ENCODE results near the gene FLT3LG. TPM values are rescaled to one million over a fixed set of nuclear protein-coding genes. Genes with fewer than 3 reads are reported as not detected.

Gene FLT3LG
- total RNA-seq, 4 donors from 2014 or later = 1.00 to 4.0 (median 3.2) TPM; not detected in 1

DNA sequence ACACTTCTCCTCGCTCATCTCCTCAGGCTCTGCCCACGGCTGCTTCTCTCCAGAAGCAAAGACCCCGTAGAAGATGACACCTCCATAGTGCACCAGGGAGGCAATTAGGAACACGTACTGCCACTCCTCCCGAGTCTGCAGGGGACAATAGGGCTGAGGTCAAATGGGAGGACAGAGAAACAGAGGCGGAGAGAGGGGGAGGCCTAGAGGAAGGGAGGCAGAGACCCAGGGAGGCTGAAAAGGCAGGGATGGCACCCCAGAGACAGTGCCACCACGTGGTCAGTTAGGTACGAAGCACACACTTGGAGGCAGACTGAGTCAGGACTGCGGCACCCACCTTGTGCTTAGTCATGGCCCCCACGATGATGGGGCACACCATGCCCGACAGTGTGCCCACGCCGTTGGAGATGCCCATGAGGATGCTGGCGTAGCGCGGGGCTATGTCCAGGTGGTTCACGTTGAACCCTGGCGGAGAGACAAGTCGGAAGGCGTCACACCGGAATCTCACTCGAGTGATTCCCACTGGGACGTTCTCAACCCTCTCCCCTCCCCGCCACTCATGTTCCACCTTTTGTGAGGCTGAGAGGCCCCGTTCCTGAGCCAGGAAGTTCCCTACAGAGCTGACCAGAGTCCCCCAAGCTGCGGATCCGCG, 43.2 kb upstream of the FLT3LG start:
- no peaks in the 10 kb centered on the region for H3K36me3 ChIP-seq
- in situ Hi-C loops (cut with MboI; ENCODE audit: low pct_ligation_motif_present in 1 of 4, low pct_unique_long_range_greater_than_20kb in 1 of 4, low sequenced_read_pairs in 3 of 4) = no loop called here
- 70 to 80% methylated on average over 1 to 28 of the region's 28 CpGs for WGBS, 2 donors (ENCODE audit: low coverage in 1 of 2)
- intact Hi-C loops (cut with DNase I; ENCODE audit: low total_unique reads) = no loop called here
- H3K4me1 ChIP-seq = peaks cover 6 to 12% (median 11%) of the 10 kb centered on the region in 4 donors
- no peak overlapping the region for H3K4me3 ChIP-seq
- no peak overlapping the region for H3K27ac ChIP-seq
- TF ChIP-seq, protein P1, sequence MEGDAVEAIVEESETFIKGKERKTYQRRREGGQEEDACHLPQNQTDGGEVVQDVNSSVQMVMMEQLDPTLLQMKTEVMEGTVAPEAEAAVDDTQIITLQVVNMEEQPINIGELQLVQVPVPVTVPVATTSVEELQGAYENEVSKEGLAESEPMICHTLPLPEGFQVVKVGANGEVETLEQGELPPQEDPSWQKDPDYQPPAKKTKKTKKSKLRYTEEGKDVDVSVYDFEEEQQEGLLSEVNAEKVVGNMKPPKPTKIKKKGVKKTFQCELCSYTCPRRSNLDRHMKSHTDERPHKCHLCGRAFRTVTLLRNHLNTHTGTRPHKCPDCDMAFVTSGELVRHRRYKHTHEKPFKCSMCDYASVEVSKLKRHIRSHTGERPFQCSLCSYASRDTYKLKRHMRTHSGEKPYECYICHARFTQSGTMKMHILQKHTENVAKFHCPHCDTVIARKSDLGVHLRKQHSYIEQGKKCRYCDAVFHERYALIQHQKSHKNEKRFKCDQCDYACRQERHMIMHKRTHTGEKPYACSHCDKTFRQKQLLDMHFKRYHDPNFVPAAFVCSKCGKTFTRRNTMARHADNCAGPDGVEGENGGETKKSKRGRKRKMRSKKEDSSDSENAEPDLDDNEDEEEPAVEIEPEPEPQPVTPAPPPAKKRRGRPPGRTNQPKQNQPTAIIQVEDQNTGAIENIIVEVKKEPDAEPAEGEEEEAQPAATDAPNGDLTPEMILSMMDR (IDR thresholded peaks at IDR 0.05) = no peak
- TF ChIP-seq EP300 (IDR thresholded peaks at IDR 0.05; ENCODE audit: low read depth) (no peak), POLR2A (IDR thresholded peaks at IDR 0.05) (no peak), POLR2AphosphoS5 (IDR thresholded peaks at IDR 0.05) (no peak)
- H3K27me3 ChIP-seq = peaks cover 100% of the 10 kb centered on the region
- no peak for DNase-seq
- no peaks in the 10 kb centered on the region for H3K9me3 ChIP-seq

DNA sequence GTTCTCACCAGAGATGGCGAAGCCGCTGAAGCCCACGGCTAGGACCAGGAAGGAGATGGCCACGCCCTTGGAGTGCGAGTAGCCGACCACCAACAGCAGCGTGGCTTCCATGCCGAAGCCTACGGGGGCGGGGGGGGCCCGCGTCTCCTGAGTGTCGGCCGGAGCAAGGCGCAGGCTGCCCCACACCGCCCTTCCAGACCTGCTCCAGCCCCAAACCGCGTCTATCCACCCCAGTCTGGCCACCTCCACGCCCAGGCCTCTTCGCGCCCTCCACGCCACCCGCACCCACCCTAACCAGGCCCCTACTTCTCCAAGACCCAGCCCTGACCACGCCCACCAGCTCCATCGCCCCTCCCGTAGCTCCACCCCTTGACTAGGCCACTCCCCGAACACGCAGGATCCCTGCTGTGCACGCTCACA, 42.7 kb upstream of the FLT3LG start:
- Histone ChIP-seq H3K27ac (no peak overlapping the region), H3K36me3 (no peaks in the 10 kb centered on the region), H3K4me3 (no peak overlapping the region), H3K9me3 (no peaks in the 10 kb centered on the region), H3K27me3 (peaks cover 100% of the 10 kb centered on the region), H3K4me1 (peaks cover 6 to 12% (median 11%) of the 10 kb centered on the region in 4 donors)
- no peak for TF ChIP-seq POLR2AphosphoS5 (IDR thresholded peaks at IDR 0.05)
- TF ChIP-seq, protein P1 (IDR thresholded peaks at IDR 0.05) = no peak
- TF ChIP-seq EP300 (IDR thresholded peaks at IDR 0.05; ENCODE audit: low read depth) = no peak
- TF ChIP-seq POLR2A (IDR thresholded peaks at IDR 0.05) = no peak
- DNase-seq = no peak
- 22 to 58% methylated on average over 6 to 27 of the region's 29 CpGs for WGBS, 2 donors (ENCODE audit: low coverage in 1 of 2)
- in situ Hi-C loops (cut with MboI; ENCODE audit: low pct_ligation_motif_present in 1 of 4, low pct_unique_long_range_greater_than_20kb in 1 of 4, low sequenced_read_pairs in 3 of 4) = no loop called here
- intact Hi-C loops (cut with DNase I; ENCODE audit: low total_unique reads) = no loop called here

DNA sequence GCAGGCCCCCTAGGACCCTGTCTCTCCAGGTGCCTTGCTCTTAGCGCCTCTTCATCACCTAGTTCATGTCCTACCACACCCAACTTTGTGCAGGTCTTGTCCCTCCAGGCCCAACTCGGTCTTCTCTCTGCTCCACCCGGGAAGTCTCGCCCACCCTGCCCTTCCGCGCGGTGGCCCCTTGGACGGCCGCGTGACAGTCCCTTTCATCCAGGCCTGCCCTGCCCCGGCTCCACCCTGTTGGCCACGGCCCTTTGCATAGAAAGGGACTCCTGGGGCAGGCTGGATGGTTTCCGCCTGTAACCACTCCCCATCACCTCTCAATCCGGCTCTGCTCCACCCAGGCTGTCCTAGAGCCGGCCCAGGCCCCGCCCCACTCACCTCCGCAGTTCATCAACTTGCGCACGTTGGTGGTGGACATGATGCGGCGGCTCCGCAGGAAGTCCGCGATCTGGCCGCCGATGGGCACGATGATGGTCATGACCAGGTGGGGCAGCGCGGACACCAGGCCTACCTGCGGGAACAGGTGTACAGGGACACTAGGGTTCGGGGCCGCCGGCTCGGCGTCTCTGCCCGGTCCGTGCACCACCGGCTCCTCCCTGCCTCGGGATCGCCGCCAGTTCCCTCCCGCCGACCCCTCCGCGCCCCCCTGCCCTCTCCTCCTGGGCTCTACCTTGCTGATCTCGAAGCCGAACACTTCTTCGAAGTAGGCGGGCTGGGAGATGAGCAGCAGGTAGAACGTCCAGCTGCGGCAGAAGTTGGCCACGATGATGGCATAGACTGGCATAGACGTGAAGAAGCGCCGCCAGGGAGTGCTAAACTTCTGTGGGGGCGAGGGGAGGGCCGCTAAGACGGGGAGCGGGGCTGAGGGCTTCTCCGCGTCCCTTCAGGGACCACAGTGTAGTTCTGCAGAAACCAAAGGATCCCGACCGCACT, 41.6 kb upstream of the FLT3LG start:
- WGBS, 2 donors (ENCODE audit: low coverage in 1 of 2) = 0 to 24% methylated on average over 2 to 54 of the region's 63 CpGs
- peak; percentile 50 for DNase-seq
- Histone ChIP-seq H3K36me3 (no peaks in the 10 kb centered on the region), H3K4me1 (peaks cover 6 to 14% (median 11%) of the 10 kb centered on the region in 4 donors), H3K4me3 (no peak overlapping the region), H3K27me3 (peaks cover 100% of the 10 kb centered on the region), H3K27ac (no peak overlapping the region), H3K9me3 (no peaks in the 10 kb centered on the region)
- in situ Hi-C loops (cut with MboI; ENCODE audit: low pct_ligation_motif_present in 1 of 4, low pct_unique_long_range_greater_than_20kb in 1 of 4, low sequenced_read_pairs in 3 of 4) = no loop called here
- TF ChIP-seq POLR2A (IDR thresholded peaks at IDR 0.05) (no peak), POLR2AphosphoS5 (IDR thresholded peaks at IDR 0.05) (no peak), EP300 (IDR thresholded peaks at IDR 0.05; ENCODE audit: low read depth) (no peak)
- TF ChIP-seq, protein P1 (IDR thresholded peaks at IDR 0.05) = no peak
- intact Hi-C loops (cut with DNase I; ENCODE audit: low total_unique reads) = no loop called here

DNA sequence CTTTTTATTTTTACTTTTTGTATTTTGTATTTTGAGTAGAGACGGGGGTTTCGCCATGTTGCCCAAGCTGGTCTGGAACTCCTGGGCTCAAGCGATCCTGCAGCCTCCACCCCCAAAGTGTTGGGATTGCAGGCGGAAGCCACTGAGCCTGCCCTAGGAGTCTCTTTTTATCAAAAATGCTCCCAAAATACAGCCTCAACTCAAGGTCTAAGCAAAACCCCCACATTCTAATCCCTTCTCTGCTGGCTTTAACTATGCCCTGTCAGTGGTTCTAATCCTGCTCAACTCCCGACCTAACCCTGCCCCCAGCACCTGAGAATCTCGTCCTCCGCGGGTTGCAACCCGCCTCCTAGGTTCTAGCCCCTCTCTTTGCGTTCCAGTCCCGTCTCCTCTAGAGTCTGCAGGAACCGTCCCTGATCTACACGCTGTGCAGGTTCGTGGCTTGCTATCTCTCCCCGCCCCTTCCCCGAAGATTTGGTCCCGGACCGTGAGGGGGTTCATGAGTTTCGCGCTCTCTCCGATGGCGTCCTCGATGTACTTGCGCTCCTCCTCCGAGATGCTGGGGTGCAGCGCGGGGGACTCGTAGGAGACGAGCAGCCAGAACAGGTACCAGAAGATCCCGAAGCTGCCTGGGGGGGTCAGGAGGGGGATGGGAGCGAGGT, 40.6 kb upstream of the FLT3LG start:
- in situ Hi-C loops (cut with MboI; ENCODE audit: low pct_ligation_motif_present in 1 of 4, low pct_unique_long_range_greater_than_20kb in 1 of 4, low sequenced_read_pairs in 3 of 4) (no loop called here), intact Hi-C loops (cut with DNase I; ENCODE audit: low total_unique reads) (no loop called here)
- Histone ChIP-seq H3K27ac (no peak overlapping the region), H3K27me3 (peaks cover 100% of the 10 kb centered on the region), H3K9me3 (no peaks in the 10 kb centered on the region), H3K36me3 (no peaks in the 10 kb centered on the region), H3K4me1 (peaks cover 0 to 6% (median 3%) of the 10 kb centered on the region in 4 donors), H3K4me3 (no peak overlapping the region)
- 10 to 30% methylated on average over 2 to 31 of the region's 31 CpGs for WGBS, 2 donors (ENCODE audit: low coverage in 1 of 2)
- TF ChIP-seq POLR2A (IDR thresholded peaks at IDR 0.05) = no peak
- TF ChIP-seq EP300 (IDR thresholded peaks at IDR 0.05; ENCODE audit: low read depth) = no peak
- no peak for TF ChIP-seq POLR2AphosphoS5 (IDR thresholded peaks at IDR 0.05)
- TF ChIP-seq, protein P1 (IDR thresholded peaks at IDR 0.05) = no peak
- DNase-seq = no peak

Measured in transverse colon (tissue), 4 donors.